Stimulated activated effector memory CD8-positive, alpha-beta T cell treated with anti-CD3 and anti-CD28 coated beads, Interleukin-12 subunit alpha, Interleukin-12 subunit beta, amount 100 ng/mL, for 72 hours (primary cell): ENCODE measurements around the gene HSH2D.

Experiments
- ATAC-seq: fragments of 150-1000 bp; cut with Tn5 transposase; 2 replicates; pipeline ENCODE4 v1.10.0; 2021
- DNase-seq, 2 donors: peaks; one replicate each; pipeline ENCODE4 v3.0.0; 2021 to 2022; ENCODE audit warnings: low spot score in 2 of 2
- H3K27ac Mint-ChIP-seq: one replicate; pipeline ENCODE4 v1.8.0; 2022; ENCODE audit warnings: mild to moderate bottlenecking, mixed read lengths
- H3K36me3 Mint-ChIP-seq: one replicate; pipeline ENCODE4 v1.8.0; 2022; ENCODE audit warnings: mild to moderate bottlenecking, mixed read lengths
- H3K4me1 Mint-ChIP-seq: one replicate; pipeline ENCODE4 v1.8.0; 2022; ENCODE audit warnings: mixed read lengths
- H3K4me3 Mint-ChIP-seq: one replicate; pipeline ENCODE4 v1.8.0; 2022; ENCODE audit warnings: mild to moderate bottlenecking, mixed read lengths
- H3K9me3 Mint-ChIP-seq: one replicate; pipeline ENCODE4 v1.8.0; 2022; ENCODE audit warnings: mixed read lengths

The HSH2D gene

GRCh38 chr19:16135430-16136127, 7.9 kb upstream of the HSH2D start:
- Mint-ChIP-seq H3K36me3 (peaks cover 62% of the 10 kb centered on the region), H3K27ac (peak overlapping the region; percentile 69), H3K4me1 (peaks cover 62% of the 10 kb centered on the region), H3K4me3 (no peak overlapping the region), H3K9me3 (peaks cover 4% of the 10 kb centered on the region)
- DNase-seq (no peak), ATAC-seq (no peak)

GRCh38 chr19:16136185-16136999, 7.1 kb upstream of the HSH2D start:
- no peaks in the 10 kb centered on the region for H3K9me3 Mint-ChIP-seq
- ATAC-seq: no peak
- H3K4me3 Mint-ChIP-seq: no peak overlapping the region
- no peak for DNase-seq
- peaks cover 65% of the 10 kb centered on the region for H3K4me1 Mint-ChIP-seq
- peak overlapping the region; percentile 69 for H3K27ac Mint-ChIP-seq
- peaks cover 54% of the 10 kb centered on the region for H3K36me3 Mint-ChIP-seq

- DNase-seq: peak in 1 of 2 donors; percentile 68
- peaks cover 76% of the 10 kb centered on the region for H3K4me1 Mint-ChIP-seq
- H3K27ac Mint-ChIP-seq: peak overlapping the region; percentile 84
- ATAC-seq: peak; percentile 20
- H3K9me3 Mint-ChIP-seq: no peaks in the 10 kb centered on the region
- peak overlapping the region; percentile 45 for H3K4me3 Mint-ChIP-seq
- H3K36me3 Mint-ChIP-seq: peaks cover 21% of the 10 kb centered on the region
Observed at GRCh38 chr19:16139752-16140151, 3.7 kb upstream of the HSH2D start.

GRCh38 chr19:16141043-16141442, 2.4 kb upstream of the HSH2D start:
- Mint-ChIP-seq H3K36me3 (peaks cover 20% of the 10 kb centered on the region), H3K4me3 (peak overlapping the region; percentile 39), H3K9me3 (no peaks in the 10 kb centered on the region), H3K27ac (peak overlapping the region; percentile 87), H3K4me1 (peaks cover 76% of the 10 kb centered on the region)
- DNase-seq (peak in 1 of 2 donors; percentile 61), ATAC-seq (peak; percentile 41)

GRCh38 chr19:16142032-16142580, 1.4 kb upstream of the HSH2D start:
- Mint-ChIP-seq H3K4me3 (peak overlapping the region; percentile 100), H3K4me1 (peaks cover 69% of the 10 kb centered on the region), H3K27ac (peak overlapping the region; percentile 65), H3K9me3 (no peaks in the 10 kb centered on the region), H3K36me3 (peaks cover 29% of the 10 kb centered on the region)
- ATAC-seq (no peak), DNase-seq (no peak)

GRCh38 chr19:16144216-16144581, 714 bp downstream of the HSH2D start:
- DNase-seq (no peak), ATAC-seq (peak; percentile 15)
- Mint-ChIP-seq H3K36me3 (peaks cover 44% of the 10 kb centered on the region), H3K4me1 (peaks cover 64% of the 10 kb centered on the region), H3K27ac (peak overlapping the region; percentile 99), H3K4me3 (peak overlapping the region; percentile 100), H3K9me3 (no peaks in the 10 kb centered on the region)

DNA sequence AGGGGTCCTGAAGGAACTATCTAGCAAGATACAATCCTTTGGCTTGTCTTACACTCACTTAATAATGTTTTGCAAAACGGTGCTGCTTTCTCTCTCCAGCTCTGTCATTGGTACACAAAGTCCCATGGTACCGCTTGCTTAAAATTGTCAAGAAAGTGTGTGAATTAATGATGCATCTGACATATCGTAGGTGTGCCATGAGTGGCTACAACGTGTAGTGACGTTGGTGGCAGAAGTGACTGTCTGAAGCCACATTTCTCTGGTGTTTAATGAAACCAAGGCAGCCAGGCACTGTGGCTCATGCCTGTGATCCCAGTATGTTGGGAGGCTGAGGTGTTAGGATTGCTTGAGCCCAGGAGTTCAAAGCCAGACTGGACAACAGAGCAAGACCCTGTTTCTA, 2.6 kb downstream of the HSH2D start:
- peaks cover 51% of the 10 kb centered on the region for H3K4me1 Mint-ChIP-seq
- H3K4me3 Mint-ChIP-seq: peak overlapping the region; percentile 100
- no peak for ATAC-seq
- peak overlapping the region; percentile 70 for H3K27ac Mint-ChIP-seq
- H3K9me3 Mint-ChIP-seq: no peaks in the 10 kb centered on the region
- H3K36me3 Mint-ChIP-seq: peaks cover 63% of the 10 kb centered on the region
- DNase-seq: no peak

DNA sequence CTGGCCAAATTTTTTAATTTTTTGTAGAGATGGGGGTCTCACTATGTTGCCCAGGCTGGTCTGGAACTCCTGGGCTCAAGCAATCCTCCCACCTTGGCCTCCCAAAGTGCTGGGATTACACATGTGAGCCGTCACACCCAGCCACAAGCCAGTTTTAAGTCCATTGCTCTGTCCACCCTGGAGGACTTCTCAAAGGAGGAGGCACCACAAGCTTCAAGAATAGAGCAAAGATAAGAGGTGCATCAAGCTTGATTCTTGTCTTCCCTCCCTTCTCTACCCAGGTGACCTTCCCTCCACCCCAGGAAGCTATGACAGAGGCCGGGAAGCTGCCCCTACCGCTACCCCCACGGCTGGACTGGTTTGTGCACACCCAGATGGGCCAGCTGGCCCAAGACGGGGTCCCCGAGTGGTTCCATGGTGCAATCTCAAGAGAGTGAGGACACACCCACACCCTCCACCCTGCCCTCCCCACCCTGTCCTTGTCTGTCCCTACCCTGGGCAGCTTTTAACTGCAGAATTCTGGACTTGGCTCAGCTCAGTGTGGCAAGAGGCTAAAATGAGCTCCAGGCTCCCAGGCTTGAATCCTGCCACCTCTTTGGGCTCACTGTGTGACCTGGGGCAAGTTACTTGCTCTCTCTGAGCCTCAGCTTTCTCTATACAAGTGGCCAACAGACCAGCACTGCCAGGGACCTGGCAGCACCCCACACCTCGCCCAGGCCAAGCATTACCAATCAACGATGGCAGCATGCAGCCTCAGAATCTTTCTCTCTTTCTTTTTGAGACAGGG, 5.2 kb downstream of the HSH2D start:
- Mint-ChIP-seq H3K36me3 (peaks cover 88% of the 10 kb centered on the region), H3K4me3 (no peak overlapping the region), H3K27ac (peak overlapping the region; percentile 83), H3K4me1 (peaks cover 32% of the 10 kb centered on the region), H3K9me3 (no peaks in the 10 kb centered on the region)
- DNase-seq (no peak), ATAC-seq (no peak)

DNA sequence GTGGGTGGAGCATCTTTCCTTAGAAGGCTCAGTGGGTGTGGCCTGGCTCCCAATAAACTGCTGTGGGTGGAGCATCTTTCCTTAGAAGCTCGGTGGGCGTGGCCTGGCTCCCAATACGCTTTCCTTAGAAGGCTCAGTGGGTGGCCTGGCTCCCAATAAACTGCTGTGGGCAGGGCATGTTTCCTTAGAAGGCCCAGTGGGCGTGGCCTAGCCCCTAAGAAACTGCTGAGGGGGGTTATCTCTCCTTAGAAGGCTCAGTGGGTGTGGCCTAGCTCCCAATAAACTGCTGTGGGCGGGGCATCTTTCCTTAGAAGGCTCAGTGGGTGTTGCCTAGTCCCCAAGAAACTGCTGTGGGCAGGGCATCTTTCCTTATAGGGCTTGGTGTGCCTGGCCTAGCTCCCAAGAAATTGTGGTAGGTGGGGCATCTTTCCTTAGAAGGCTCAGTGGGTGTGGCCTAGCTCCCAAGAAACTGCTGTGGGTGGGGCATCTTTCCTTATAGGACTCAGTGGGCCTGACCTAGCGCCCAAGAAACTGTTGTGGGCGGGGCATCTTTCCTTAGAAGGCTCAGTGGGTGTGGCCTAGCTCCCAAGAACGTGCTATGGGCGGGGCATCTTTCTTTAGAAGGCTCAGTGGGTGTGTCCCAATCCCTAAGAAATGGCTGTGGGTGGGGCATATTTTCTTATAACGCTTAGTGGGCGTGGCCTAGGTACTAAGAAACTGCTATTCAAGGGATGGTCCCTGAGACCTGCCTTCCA, 10.3 kb downstream of the HSH2D start:
- peaks cover 96% of the 10 kb centered on the region for H3K36me3 Mint-ChIP-seq
- ATAC-seq: no peak
- no peak overlapping the region for H3K27ac Mint-ChIP-seq
- peaks cover 27% of the 10 kb centered on the region for H3K4me1 Mint-ChIP-seq
- no peak for DNase-seq
- no peak overlapping the region for H3K4me3 Mint-ChIP-seq
- H3K9me3 Mint-ChIP-seq: no peaks in the 10 kb centered on the region

DNA sequence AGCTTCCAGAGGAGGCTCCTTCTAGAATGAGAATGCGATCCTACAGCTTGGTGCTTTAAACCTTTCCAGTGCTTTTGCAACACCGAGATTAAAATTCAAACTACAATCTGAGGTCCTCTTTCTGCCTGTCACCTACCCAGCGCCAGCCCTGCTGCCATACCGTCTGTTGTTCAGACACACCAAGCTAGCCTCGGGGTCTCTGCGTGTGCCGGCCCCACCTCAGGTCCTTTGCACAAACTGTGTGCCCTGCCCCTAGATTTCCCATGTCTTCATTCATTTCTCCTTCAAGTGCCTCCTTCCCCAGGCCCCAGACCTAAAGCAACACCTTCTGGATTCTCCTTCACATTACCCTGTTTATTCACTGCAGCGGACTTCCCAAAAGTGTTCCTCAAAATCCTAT, 11.1 kb downstream of the HSH2D start:
- H3K4me1 Mint-ChIP-seq: peaks cover 19% of the 10 kb centered on the region
- DNase-seq (no peak), ATAC-seq (no peak)
- no peak overlapping the region for H3K4me3 Mint-ChIP-seq
- H3K9me3 Mint-ChIP-seq: no peaks in the 10 kb centered on the region
- peak overlapping the region; percentile 74 for H3K27ac Mint-ChIP-seq
- H3K36me3 Mint-ChIP-seq: peaks cover 88% of the 10 kb centered on the region

- Mint-ChIP-seq H3K36me3 (peaks cover 83% of the 10 kb centered on the region), H3K4me3 (no peak overlapping the region), H3K4me1 (peaks cover 16% of the 10 kb centered on the region)
Observed at GRCh38 chr19:16155128-16155527, 11.6 kb downstream of the HSH2D start.

GRCh38 chr19:16156904-16157303, 13.4 kb downstream of the HSH2D start:
- no peak for DNase-seq
- no peaks in the 10 kb centered on the region for H3K9me3 Mint-ChIP-seq
- no peak overlapping the region for H3K27ac Mint-ChIP-seq
- peaks cover 27% of the 10 kb centered on the region for H3K4me1 Mint-ChIP-seq
- no peak for ATAC-seq
- no peak overlapping the region for H3K4me3 Mint-ChIP-seq
- H3K36me3 Mint-ChIP-seq: peaks cover 65% of the 10 kb centered on the region

More at GRCh38 chr19:16155128-16155527, 11.6 kb downstream of the HSH2D start:
- Mint-ChIP-seq H3K27ac (peak overlapping the region; percentile 74), H3K9me3 (no peaks in the 10 kb centered on the region)
- ATAC-seq: no peak
- DNase-seq: no peak

DNA sequence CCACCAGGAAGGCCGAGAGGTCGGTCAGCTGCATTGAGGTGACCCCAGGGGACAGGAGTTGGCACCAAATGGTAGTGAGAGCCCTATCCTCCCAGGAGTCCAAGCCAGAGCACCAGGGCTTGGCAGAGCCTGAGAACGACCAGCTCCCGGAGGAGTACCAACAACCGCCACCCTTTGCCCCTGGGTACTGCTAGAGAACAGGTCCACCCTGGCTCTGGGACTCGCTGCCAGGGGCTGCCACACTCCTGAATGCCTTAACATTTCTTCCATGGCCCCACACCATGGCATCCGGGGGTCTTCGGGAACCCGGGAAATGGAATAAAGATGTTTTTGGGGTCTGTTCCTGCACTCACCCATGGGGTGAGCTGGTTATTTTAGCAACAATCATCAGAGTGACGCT, 14.1 kb downstream of the HSH2D start:
- Mint-ChIP-seq H3K4me1 (peaks cover 27% of the 10 kb centered on the region), H3K36me3 (peaks cover 58% of the 10 kb centered on the region), H3K27ac (no peak overlapping the region), H3K9me3 (no peaks in the 10 kb centered on the region), H3K4me3 (no peak overlapping the region)
- ATAC-seq (no peak), DNase-seq (no peak)

DNA sequence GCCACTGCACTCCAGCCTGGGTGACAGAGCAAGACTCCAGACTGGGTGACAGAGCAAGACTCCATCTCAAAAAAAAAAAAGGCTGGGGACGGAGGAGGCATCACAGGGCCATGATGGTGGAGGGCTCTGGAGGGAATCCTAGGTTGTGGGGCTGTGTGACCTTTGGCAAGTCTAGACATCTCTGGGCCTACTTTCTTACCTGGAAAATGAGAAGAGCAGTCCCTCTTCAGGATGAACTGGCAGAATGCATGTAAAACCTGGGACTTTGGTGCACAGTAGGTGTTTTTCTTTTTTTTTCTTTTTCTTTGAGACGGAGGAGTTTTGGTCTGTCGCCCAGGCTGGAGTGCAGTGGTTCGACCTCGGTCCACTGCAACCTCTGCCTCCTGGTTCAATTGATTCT, 16.2 kb downstream of the HSH2D start:
- H3K4me1 Mint-ChIP-seq: peaks cover 25% of the 10 kb centered on the region
- no peaks in the 10 kb centered on the region for H3K9me3 Mint-ChIP-seq
- peaks cover 37% of the 10 kb centered on the region for H3K36me3 Mint-ChIP-seq
- ATAC-seq: no peak
- peak overlapping the region; percentile 34 for H3K27ac Mint-ChIP-seq
- no peak for DNase-seq
- H3K4me3 Mint-ChIP-seq: no peak overlapping the region
